AG04450 (cell line): ENCODE data around the gene TOMT. TPM values are rescaled to one million over a fixed set of nuclear protein-coding genes. Genes with fewer than 3 reads are reported as not detected.

Experiments used
- CTCF ChIA-PET: fragments of 300-600, 350-600 bp; formaldehyde crosslinking; extraction: SDS; loops from one replicate; lab custom pipeline; 2022; ENCODE audit warnings: antibody characterized with exemption, inconsistent platforms; lab: Charles Lee
- POLR2A ChIA-PET: fragments of 350-600 bp; formaldehyde crosslinking; extraction: SDS; loops from one replicate; lab custom pipeline; 2021; ENCODE audit warnings: antibody characterized with exemption, inconsistent platforms; lab: Yijun Ruan, JAX
- DNase-seq: peaks from one replicate; pipeline ENCODE4 v3.0.0-alpha.2; 2011; ENCODE audit warnings: low read depth, low spot score
- H3K27ac ChIP-seq: one replicate; pipeline ENCODE4 v1.5.1; 2012; ENCODE audit warnings: low read depth, low read length, control low read depth
- H3K27me3 ChIP-seq: one replicate; pipeline ENCODE4 v1.6.0; 2012; ENCODE audit warnings: low read length; ENCODE audit not compliant: control insufficient read depth, insufficient read depth
- H3K4me3 ChIP-seq: 2 replicates; pipeline ENCODE4 v1.5.1; 2011; ENCODE audit warnings: mild to moderate bottlenecking, low read depth, low read length, control low read depth
- H3K9me3 ChIP-seq: 2 replicates; pipeline ENCODE4 v1.5.1; 2012; ENCODE audit warnings: low read length; ENCODE audit not compliant: control insufficient read depth, insufficient read depth
- CTCF ChIP-seq: IDR thresholded peaks from 2 replicates; pipeline ENCODE4 v1.5.1; 2011; ENCODE audit warnings: low read depth, low read length, control low read depth, inconsistent platforms
- polyA plus RNA-seq: library from polyadenylated mRNA; depleted of rRNA; stranded (reverse); fragments of >200 nt; gene quantifications from 2 replicates; pipeline ENCODE4 v1.2.3, GENCODE V29; 2011

TOMT gene
- polyA plus RNA-seq, 1 experiment = not detected

GRCh38 chr11:72088076-72088808 is 17.5 kb upstream of the TOMT start:
- no peak for TF ChIP-seq CTCF
- Histone ChIP-seq H3K4me3 (no peak overlapping the region), H3K27me3 (no peaks in the 10 kb centered on the region), H3K9me3 (no peaks in the 10 kb centered on the region), H3K27ac (no peak overlapping the region)
- POLR2A ChIA-PET = no interaction called here
- no peak for DNase-seq
- CTCF ChIA-PET = interaction anchor here (7.3 kb wide), 1 partner anchor 62 kb away, joined by 75 read pairs; no protein-coding TSS in a partner anchor

- DNase-seq = peak; percentile 20
- H3K4me3 ChIP-seq = no peak overlapping the region
- H3K27ac ChIP-seq = no peak overlapping the region
- no peaks in the 10 kb centered on the region for H3K9me3 ChIP-seq
- POLR2A ChIA-PET = interaction anchor here (0.6 to 1.0 kb wide), 5 partner anchors 53 to 92 kb away, joined by 3 to 7 read pairs (median 4); no protein-coding TSS in a partner anchor
- CTCF ChIA-PET = interaction anchor here (0.5 to 4.5 kb wide), 26 partner anchors 9 to 355 kb away, joined by 3 to 261 read pairs (median 6); partner anchors contain the start of gene LRRC51
- TF ChIP-seq CTCF = peak; percentile 90
- no peaks in the 10 kb centered on the region for H3K27me3 ChIP-seq
These were observed 14.4 kb upstream of the TOMT start for GRCh38 chr11:72091292-72091691.

GRCh38 chr11:72098741-72099140 is 7.0 kb upstream of the TOMT start:
- no peak for DNase-seq
- ChIA-PET CTCF (interaction anchor here (0.8 to 6.1 kb wide), 4 partner anchors 8 to 332 kb away, joined by 3 to 52 read pairs (median 18); no protein-coding TSS in a partner anchor), POLR2A (interaction anchor here (0.6 kb wide), 1 partner anchor 67 kb away, joined by 7 read pairs; no protein-coding TSS in a partner anchor)
- H3K4me3 ChIP-seq = no peak overlapping the region
- H3K27me3 ChIP-seq = no peaks in the 10 kb centered on the region
- TF ChIP-seq CTCF = no peak
- H3K27ac ChIP-seq = no peak overlapping the region
- H3K9me3 ChIP-seq = no peaks in the 10 kb centered on the region; the same call in none of the 2 replicates

GRCh38 chr11:72100009-72100408 is 5.7 kb upstream of the TOMT start:
- ChIA-PET POLR2A (no interaction called here), CTCF (interaction anchor here (3.0 to 6.1 kb wide), 3 partner anchors 9 to 83 kb away, joined by 15 to 52 read pairs (median 33); no protein-coding TSS in a partner anchor)
- Histone ChIP-seq H3K4me3 (no peak overlapping the region), H3K27ac (no peak overlapping the region), H3K27me3 (no peaks in the 10 kb centered on the region), H3K9me3 (no peaks in the 10 kb centered on the region; the same call in none of the 2 replicates)
- no peak for DNase-seq
- TF ChIP-seq CTCF = no peak

GRCh38 chr11:72100462-72100861 is 5.3 kb upstream of the TOMT start:
- no peak overlapping the region for H3K4me3 ChIP-seq
- no peak overlapping the region for H3K27ac ChIP-seq
- DNase-seq = no peak
- no peaks in the 10 kb centered on the region for H3K27me3 ChIP-seq
- no peaks in the 10 kb centered on the region; the same call in none of the 2 replicates for H3K9me3 ChIP-seq
- POLR2A ChIA-PET = interaction anchor here (1.1 kb wide), 1 partner anchor 12 kb away, joined by 3 read pairs; the partner anchor contains the start of gene ANAPC15
- TF ChIP-seq CTCF = no peak
- CTCF ChIA-PET = interaction anchor here (1.4 to 6.1 kb wide), 4 partner anchors 10 to 123 kb away, joined by 5 to 52 read pairs (median 24); no protein-coding TSS in a partner anchor
